Measurements from ENCODE around the gene DPEP3. TPM values are rescaled to one million over a fixed set of nuclear protein-coding genes. Genes with fewer than 3 reads are reported as not detected.

DPEP3 gene
- total RNA-seq, 1 experiment from 2014 or later = 1.6 TPM

GRCh38 chr16:68022728-68023537 is 42.6 kb upstream of the DPEP3 start, which contains the start of the genes DDX28 and DUS2 (continued):
- no peak for TF ChIP-seq HMGA2 (CRISPR knock-in tag; IDR thresholded peaks at IDR 0.05)
- TF ChIP-seq SOX15 (CRISPR knock-in tag; IDR thresholded peaks at IDR 0.05) = no peak
- no peak for TF ChIP-seq NR3C1 (CRISPR knock-in tag; conservative IDR thresholded peaks at IDR 0.05; ENCODE audit: low read depth)
- no peak for TF ChIP-seq ZNF219 (CRISPR knock-in tag; IDR thresholded peaks at IDR 0.05; ENCODE audit: borderline replicate concordance)
- TF ChIP-seq E2F1 (CRISPR knock-in tag; IDR thresholded peaks at IDR 0.05) = peak; percentile 86; the same call in 1 of the 2 replicates
- TF ChIP-seq JUN (CRISPR knock-in tag; IDR thresholded peaks at IDR 0.05) = peak; percentile 83; the same call in 1 of the 2 replicates
- TF ChIP-seq HMGXB4 (CRISPR knock-in tag; IDR thresholded peaks at IDR 0.05) = peak; percentile 80; the same call in 1 of the 2 replicates
- peak; percentile 95 for TF ChIP-seq MYBL2 (CRISPR knock-in tag; IDR thresholded peaks at IDR 0.05)
- TF ChIP-seq RELA (CRISPR knock-in tag; IDR thresholded peaks at IDR 0.05; ENCODE audit: borderline replicate concordance) = peak; percentile 92; the same call in 1 of the 2 replicates
- TF ChIP-seq ZNF281 (CRISPR knock-in tag; IDR thresholded peaks at IDR 0.05) = no peak
- TF ChIP-seq ATF6 (CRISPR knock-in tag; IDR thresholded peaks at IDR 0.05) = no peak
- TF ChIP-seq ZNF232 (CRISPR knock-in tag; IDR thresholded peaks at IDR 0.05) = peak; percentile 89; the same call in 1 of the 2 replicates
- TF ChIP-seq NR1H2 (CRISPR knock-in tag; IDR thresholded peaks at IDR 0.05) = peak; percentile 67
- TF ChIP-seq ZNF138 (CRISPR knock-in tag; conservative IDR thresholded peaks at IDR 0.05) = no peak
- peak; percentile 71 for TF ChIP-seq CBFB (CRISPR knock-in tag; IDR thresholded peaks at IDR 0.05; ENCODE audit: low read depth)
- TF ChIP-seq ATF2 (CRISPR knock-in tag; IDR thresholded peaks at IDR 0.05; ENCODE audit: borderline replicate concordance, low read depth) = 0 out of 2 replicates have a peak, but pooled peaks have one; percentile 51
- no peak for TF ChIP-seq ZNF425 (CRISPR knock-in tag; conservative IDR thresholded peaks at IDR 0.05)
- TF ChIP-seq PREB (CRISPR knock-in tag; IDR thresholded peaks at IDR 0.05; ENCODE audit: borderline replicate concordance) = no peak; the same call in 1 of the 2 replicates
- TF ChIP-seq ELF4 (CRISPR knock-in tag; IDR thresholded peaks at IDR 0.05; ENCODE audit: low read depth) = no peak
- peak; percentile 72 for TF ChIP-seq USF1 (CRISPR knock-in tag; IDR thresholded peaks at IDR 0.05)
- no peak for TF ChIP-seq SMAD4 (CRISPR knock-in tag; IDR thresholded peaks at IDR 0.05)
- no peak for TF ChIP-seq CDX4 (CRISPR knock-in tag; IDR thresholded peaks at IDR 0.05; ENCODE audit: borderline replicate concordance)
- no peak for TF ChIP-seq ZNF396 (CRISPR knock-in tag; IDR thresholded peaks at IDR 0.05; ENCODE audit: borderline replicate concordance)

Data from WTC11 (cell line).